HepG2 (cell line): ENCODE data around the gene KNL1. TPM values are rescaled to one million over a fixed set of nuclear protein-coding genes. Genes with fewer than 3 reads are reported as not detected.
A peak's percentile ranks its signal among the peaks of the same experiment; 100 is the strongest.

Experiments used
- DMTF1 ChIP-seq: sonication (generic); formaldehyde crosslinking; IDR thresholded peaks from 2 replicates; pipeline ENCODE4 v1.4.0; 2020; ENCODE audit warnings: mild to moderate bottlenecking, missing genetic modification reagents
- GABPA ChIP-seq, 2 experiments: IDR thresholded peaks; 2 replicates each; pipeline ENCODE4 v1.6.1; 2011 to 2016; ENCODE audit warnings: low read depth in 2 of 2, low read length in 1 of 2, missing biosample characterization in 1 of 2, missing genetic modification characterization in 1 of 2
- JDP2 ChIP-seq: sonication (generic); formaldehyde crosslinking; IDR thresholded peaks from 2 replicates; pipeline ENCODE4 v1.8.1; 2022; ENCODE audit warnings: missing genetic modification reagents, borderline replicate concordance
- KDM5A ChIP-seq: fragments of 200-600 bp; sonication (generic); IDR thresholded peaks from 2 replicates; pipeline ENCODE4 v1.7.0; 2018; ENCODE audit warnings: antibody characterized with exemption, mild to moderate bottlenecking, low read length, borderline replicate concordance
- KLF9 ChIP-seq: IDR thresholded peaks from 2 replicates; pipeline ENCODE4 v1.6.1; 2016; ENCODE audit warnings: low read depth
- MBNL3 ChIP-seq: fragments of 250-450 bp; sonication (Bioruptor Pico); conservative IDR thresholded peaks from 2 replicates; pipeline ENCODE4 v1.8.0; 2022; ENCODE audit warnings: mild to moderate bottlenecking, inconsistent platforms
- NR0B2 ChIP-seq: sonication (generic); formaldehyde crosslinking; IDR thresholded peaks from 2 replicates; pipeline ENCODE4 v1.4.0; 2020; ENCODE audit warnings: mild to moderate bottlenecking, missing genetic modification reagents
- NR2F6 ChIP-seq, 2 experiments: IDR thresholded peaks; 2 replicates each; pipeline ENCODE4 v1.6.1; 2016; ENCODE audit warnings: antibody characterized with exemption in 1 of 2, mild to moderate bottlenecking in 1 of 2
- NRL ChIP-seq: sonication (generic); formaldehyde crosslinking; IDR thresholded peaks from 2 replicates; pipeline ENCODE4 v1.5.0; 2020; ENCODE audit warnings: missing genetic modification reagents, mild to moderate bottlenecking, moderate library complexity, borderline replicate concordance
- RELA ChIP-seq: sonication (generic); formaldehyde crosslinking; IDR thresholded peaks from 2 replicates; pipeline ENCODE4 v1.4.0; 2020; ENCODE audit warnings: missing genetic modification reagents
- ZIK1 ChIP-seq: sonication (generic); formaldehyde crosslinking; IDR thresholded peaks from 2 replicates; pipeline ENCODE4 v1.5.0; 2020; ENCODE audit warnings: mild to moderate bottlenecking, low read depth, missing genetic modification reagents, borderline replicate concordance
- ZKSCAN8 ChIP-seq: IDR thresholded peaks from 2 replicates; pipeline ENCODE4 v1.6.1; 2016; ENCODE audit warnings: borderline replicate concordance, missing genetic modification reagents, missing compliant biosample characterization
- ZNF143 ChIP-seq: sonication (generic); formaldehyde crosslinking; IDR thresholded peaks from 2 replicates; pipeline ENCODE4 v1.4.0; 2020; ENCODE audit warnings: missing genetic modification reagents
- ZNF20 ChIP-seq: sonication (generic); formaldehyde crosslinking; IDR thresholded peaks from 2 replicates; pipeline ENCODE4 v1.4.0; 2020; ENCODE audit warnings: mild to moderate bottlenecking, moderate library complexity, missing genetic modification reagents
- ZNF33B ChIP-seq: sonication (generic); formaldehyde crosslinking; IDR thresholded peaks from 2 replicates; pipeline ENCODE4 v1.5.1; 2020; ENCODE audit warnings: mild to moderate bottlenecking, missing genetic modification reagents
- ZNF546 ChIP-seq: sonication (generic); formaldehyde crosslinking; conservative IDR thresholded peaks from 2 replicates; pipeline ENCODE4 v1.8.1; 2023; ENCODE audit warnings: mild to moderate bottlenecking, missing genetic modification reagents
- ZNF556 ChIP-seq: sonication (generic); formaldehyde crosslinking; IDR thresholded peaks from 2 replicates; pipeline ENCODE4 v1.4.0; 2020; ENCODE audit warnings: mild to moderate bottlenecking, missing genetic modification reagents, borderline replicate concordance
- ZNF564 ChIP-seq: sonication (generic); formaldehyde crosslinking; IDR thresholded peaks from 2 replicates; pipeline ENCODE4 v1.8.1; 2023; ENCODE audit warnings: mild to moderate bottlenecking, missing genetic modification reagents
- polyA plus RNA-seq, 8 experiments: library from polyadenylated mRNA; depleted of rRNA in 3 of 8; stranded (reverse) in 7 of 8; unstranded in 1 of 8; fragments of >200 nt; fragmentation: Illumina TruSeq in 4 of 8; extraction: Trizol in 4 of 8; gene quantifications; 2 replicates each; pipeline versions ENCODE4 v1.2.1 to v1.2.3, GENCODE V29; 2011 to 2016; ENCODE audit warnings: low read depth in 4 of 8, missing spikeins in 1 of 8, mixed read lengths in 1 of 8; ENCODE audit not compliant: insufficient read depth in 1 of 8
- total RNA-seq, 5 experiments: library from RNA; depleted of rRNA; stranded (reverse); fragments of >200 nt; fragmentation: Illumina TruSeq; extraction: Trizol; gene quantifications; 2 replicates each; pipeline ENCODE4 v1.2.3, GENCODE V29; 2016; ENCODE audit warnings: low read depth in 1 of 5
- TF ChIP-seq, protein P1 (sequence below): sonication (generic); formaldehyde crosslinking; IDR thresholded peaks from 2 replicates; pipeline ENCODE4 v1.5.1; 2020; ENCODE audit warnings: mild to moderate bottlenecking, missing genetic modification reagents, borderline replicate concordance

Gene KNL1
- total and polyA plus RNA-seq, 2 of the 13 experiments (the other 11 are each of a cell fraction or from before 2014, with no cell fraction given), result 8.0 to 21.4 TPM

DNA sequence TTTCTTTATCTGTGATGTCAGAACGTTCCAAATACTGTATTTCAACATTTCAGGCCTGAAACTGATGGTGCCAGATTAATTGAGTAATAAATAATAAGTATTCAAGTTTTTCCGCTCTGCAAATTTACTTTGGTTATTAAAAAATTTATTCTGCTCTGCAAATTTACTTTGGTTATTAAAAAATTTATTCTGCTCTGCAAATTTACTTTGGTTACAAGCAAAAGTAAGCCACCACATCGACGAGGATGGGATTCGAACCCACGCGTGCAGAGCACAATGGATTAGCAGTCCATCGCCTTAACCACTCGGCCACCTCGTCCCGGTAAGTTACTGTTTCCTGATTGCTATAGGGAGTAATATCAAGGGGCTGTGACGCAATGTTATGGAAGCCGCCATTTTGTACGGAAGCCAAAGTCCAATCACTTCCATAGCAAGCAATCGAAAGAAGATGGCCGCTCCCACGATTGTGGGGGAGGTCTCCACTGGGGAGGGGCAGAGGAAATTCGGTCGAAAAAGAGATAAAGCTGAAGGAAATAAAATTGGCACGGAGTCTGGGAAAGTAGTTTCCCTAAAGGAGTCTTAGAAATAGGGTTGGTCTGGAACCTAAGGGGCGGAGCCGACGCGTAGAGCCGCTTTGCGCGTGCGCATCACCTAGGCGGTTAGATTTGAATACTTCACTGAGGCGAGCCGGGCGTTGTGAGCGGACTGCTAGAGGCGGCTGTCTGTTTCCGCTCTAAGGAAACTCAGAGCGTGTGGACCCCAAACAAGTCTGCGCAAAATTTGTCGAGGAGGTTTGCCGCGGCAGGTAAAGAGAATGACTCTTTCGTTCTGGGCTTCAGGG, at the start of gene KNL1 (continued):
- TF ChIP-seq ZNF556 (CRISPR knock-in tag) (peak; percentile 90; the same call in 1 of the 2 replicates), MBNL3 (CRISPR knock-in tag) (no peak), NR0B2 (CRISPR knock-in tag) (no peak), RELA (CRISPR knock-in tag) (no peak), KDM5A (peak; percentile 81; the same call in 1 of the 2 replicates), ZNF20 (no peak), JDP2 (no peak), ZKSCAN8 (CRISPR knock-in tag) (peak; percentile 74; the same call in 1 of the 2 replicates), ZNF546 (CRISPR knock-in tag) (peak; percentile 39; the same call in 1 of the 2 replicates), NRL (CRISPR knock-in tag) (no peak), ZNF33B (peak; percentile 91; the same call in 1 of the 2 replicates), ZIK1 (CRISPR knock-in tag) (no peak; the same call in 1 of the 2 replicates), GABPA (IDR thresholded peaks at IDR 0.05; ENCODE audit: low read depth, low read length) (no peak), GABPA (CRISPR knock-in tag; IDR thresholded peaks at IDR 0.05; ENCODE audit: low read depth) (peak; percentile 72), NR2F6 (IDR thresholded peaks at IDR 0.05) (peak; percentile 23; the same call in 1 of the 2 replicates), NR2F6 (CRISPR knock-in tag; IDR thresholded peaks at IDR 0.05) (peak; percentile 42; the same call in 1 of the 2 replicates), KLF9 (no peak; the same call in 1 of the 2 replicates), ZNF564 (CRISPR knock-in tag) (no peak), ZNF143 (no peak), DMTF1 (CRISPR knock-in tag) (no peak)
- TF ChIP-seq, protein P1, sequence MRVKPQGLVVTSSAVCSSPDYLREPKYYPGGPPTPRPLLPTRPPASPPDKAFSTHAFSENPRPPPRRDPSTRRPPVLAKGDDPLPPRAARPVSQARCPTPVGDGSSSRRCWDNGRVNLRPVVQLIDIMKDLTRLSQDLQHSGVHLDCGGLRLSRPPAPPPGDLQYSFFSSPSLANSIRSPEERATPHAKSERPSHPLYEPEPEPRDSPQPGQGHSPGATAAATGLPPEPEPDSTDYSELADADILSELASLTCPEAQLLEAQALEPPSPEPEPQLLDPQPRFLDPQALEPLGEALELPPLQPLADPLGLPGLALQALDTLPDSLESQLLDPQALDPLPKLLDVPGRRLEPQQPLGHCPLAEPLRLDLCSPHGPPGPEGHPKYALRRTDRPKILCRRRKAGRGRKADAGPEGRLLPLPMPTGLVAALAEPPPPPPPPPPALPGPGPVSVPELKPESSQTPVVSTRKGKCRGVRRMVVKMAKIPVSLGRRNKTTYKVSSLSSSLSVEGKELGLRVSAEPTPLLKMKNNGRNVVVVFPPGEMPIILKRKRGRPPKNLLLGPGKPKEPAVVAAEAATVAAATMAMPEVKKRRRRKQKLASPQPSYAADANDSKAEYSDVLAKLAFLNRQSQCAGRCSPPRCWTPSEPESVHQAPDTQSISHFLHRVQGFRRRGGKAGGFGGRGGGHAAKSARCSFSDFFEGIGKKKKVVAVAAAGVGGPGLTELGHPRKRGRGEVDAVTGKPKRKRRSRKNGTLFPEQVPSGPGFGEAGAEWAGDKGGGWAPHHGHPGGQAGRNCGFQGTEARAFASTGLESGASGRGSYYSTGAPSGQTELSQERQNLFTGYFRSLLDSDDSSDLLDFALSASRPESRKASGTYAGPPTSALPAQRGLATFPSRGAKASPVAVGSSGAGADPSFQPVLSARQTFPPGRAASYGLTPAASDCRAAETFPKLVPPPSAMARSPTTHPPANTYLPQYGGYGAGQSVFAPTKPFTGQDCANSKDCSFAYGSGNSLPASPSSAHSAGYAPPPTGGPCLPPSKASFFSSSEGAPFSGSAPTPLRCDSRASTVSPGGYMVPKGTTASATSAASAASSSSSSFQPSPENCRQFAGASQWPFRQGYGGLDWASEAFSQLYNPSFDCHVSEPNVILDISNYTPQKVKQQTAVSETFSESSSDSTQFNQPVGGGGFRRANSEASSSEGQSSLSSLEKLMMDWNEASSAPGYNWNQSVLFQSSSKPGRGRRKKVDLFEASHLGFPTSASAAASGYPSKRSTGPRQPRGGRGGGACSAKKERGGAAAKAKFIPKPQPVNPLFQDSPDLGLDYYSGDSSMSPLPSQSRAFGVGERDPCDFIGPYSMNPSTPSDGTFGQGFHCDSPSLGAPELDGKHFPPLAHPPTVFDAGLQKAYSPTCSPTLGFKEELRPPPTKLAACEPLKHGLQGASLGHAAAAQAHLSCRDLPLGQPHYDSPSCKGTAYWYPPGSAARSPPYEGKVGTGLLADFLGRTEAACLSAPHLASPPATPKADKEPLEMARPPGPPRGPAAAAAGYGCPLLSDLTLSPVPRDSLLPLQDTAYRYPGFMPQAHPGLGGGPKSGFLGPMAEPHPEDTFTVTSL (CRISPR knock-in tag), result no peak
